HepG2 (cell line): Measurements from ENCODE around the gene ZFP36L2. TPM values are rescaled to one million over a fixed set of nuclear protein-coding genes. Genes with fewer than 3 reads are reported as not detected.

Source experiments
- ATAC-seq: fragments of 200-7000 bp; cut with Tn5 transposase; 3 replicates; pipeline ENCODE4 v1.9.1; 2020; ENCODE audit warnings: mild to moderate bottlenecking, moderate library complexity
- BruUV-seq: library from RNA; stranded (reverse); fragments of 400-500 nt; replicated peaks from 2 replicates; lab custom pipeline; 2021; lab: Mats Ljungman, UMichigan
- CTCF ChIA-PET: fragments of 300-600 bp; formaldehyde crosslinking; extraction: SDS; loops from one replicate; lab custom pipeline; 2021; ENCODE audit warnings: low total read pairs, inconsistent platforms, low intra/inter-chr PET ratio; lab: Yijun Ruan, JAX
- POLR2A ChIA-PET: fragments of 350-600 bp; sonication (Branson Sonifier 250); formaldehyde crosslinking; loops from one replicate; lab custom pipeline; 2020; ENCODE audit warnings: antibody characterized with exemption, inconsistent platforms; lab: Yijun Ruan, JAX
- DNase-seq: peaks from one replicate; pipeline ENCODE4 v3.0.0-alpha.2; 2015; ENCODE audit warnings: low spot score
- FAIRE-seq: peaks from 3 replicates; lab custom pipeline; 2011; peaks lifted over from hg19 to GRCh38; lab: Jason Lieb, UNC
- H2AFZ ChIP-seq: one replicate; pipeline ENCODE4 v1.6.1; 2011; ENCODE audit warnings: low read length, inconsistent platforms
- H3K27ac ChIP-seq: fragments of 300-600 bp; 3 replicates; pipeline ENCODE4 v1.8.0; 2011; ENCODE audit warnings: mixed run types, mild to moderate bottlenecking, mixed read lengths, low read length, inconsistent platforms; ENCODE audit not compliant: insufficient read depth; ENCODE audit errors: extremely low read length
- H3K27me3 ChIP-seq, 2 experiments: fragments of 200-600 bp in 1 of 2; 2 replicates in 1 of 2; 3 replicates in 1 of 2; pipeline versions ENCODE4 v1.6.0 to v1.8.0; 2011; ENCODE audit warnings: low read length in 2 of 2, mild to moderate bottlenecking in 2 of 2, moderate library complexity in 2 of 2, inconsistent platforms in 1 of 2; ENCODE audit not compliant: insufficient read depth in 2 of 2, control insufficient read depth in 1 of 2
- H3K36me3 ChIP-seq, 2 experiments: fragments of 200-600 bp in 1 of 2; replicated peaks in 1 of 2; 2 replicates in 1 of 2; 3 replicates in 1 of 2; pipeline versions ENCODE4 v1.5.1 to v1.8.0; 2011; ENCODE audit warnings: low read length in 2 of 2, inconsistent platforms in 1 of 2; ENCODE audit not compliant: insufficient read depth in 2 of 2, control insufficient read depth in 1 of 2
- H3K4me1 ChIP-seq: 2 replicates; pipeline ENCODE4 v1.5.1; 2012; ENCODE audit warnings: low read length, inconsistent platforms; ENCODE audit not compliant: insufficient read depth
- H3K4me2 ChIP-seq: 2 replicates; pipeline ENCODE4 v1.6.0; 2011; ENCODE audit warnings: low read depth, low read length, inconsistent platforms
- H3K4me3 ChIP-seq, 3 experiments: fragments of 200-600 bp in 1 of 3; sonication (generic), shearing (Covaris generic) in 1 of 3; replicated peaks in 1 of 3; 2 replicates each; pipeline ENCODE4 v1.5.1; 2011 to 2016; ENCODE audit warnings: low read length in 3 of 3, inconsistent platforms in 2 of 3, low read depth in 2 of 3, mild to moderate bottlenecking in 2 of 3, control low read depth in 1 of 3, mixed read lengths in 1 of 3; ENCODE audit not compliant: insufficient read depth in 1 of 3
- H3K79me2 ChIP-seq: one replicate; pipeline ENCODE4 v1.6.1; 2011; ENCODE audit warnings: low read length, inconsistent platforms; ENCODE audit not compliant: insufficient read depth
- H3K9ac ChIP-seq: 2 replicates; pipeline ENCODE4 v1.6.0; 2011; ENCODE audit warnings: mild to moderate bottlenecking, low read depth, low read length, inconsistent platforms; ENCODE audit not compliant: insufficient read depth
- H3K9me3 ChIP-seq: 2 replicates; pipeline ENCODE4 v1.5.1; 2012; ENCODE audit warnings: mild to moderate bottlenecking, low read length
- H4K20me1 ChIP-seq: 2 replicates; pipeline ENCODE4 v1.6.0; 2011; ENCODE audit warnings: inconsistent platforms, mild to moderate bottlenecking, low read length, moderate library complexity; ENCODE audit not compliant: insufficient read depth
- ARID2 ChIP-seq: sonication (generic); formaldehyde crosslinking; IDR thresholded peaks from 2 replicates; pipeline ENCODE4 v1.8.1; 2022; ENCODE audit warnings: mild to moderate bottlenecking, missing genetic modification reagents, borderline replicate concordance
- ARNT2 ChIP-seq: sonication (generic); formaldehyde crosslinking; IDR thresholded peaks from 2 replicates; pipeline ENCODE4 v1.8.0; 2022; ENCODE audit warnings: mild to moderate bottlenecking, low read depth, missing genetic modification reagents, moderate library complexity
- FLYWCH1 ChIP-seq: sonication (generic); formaldehyde crosslinking; IDR thresholded peaks from 2 replicates; pipeline ENCODE4 v1.8.1; 2023; ENCODE audit warnings: mild to moderate bottlenecking, missing genetic modification reagents
- MAZ ChIP-seq, 2 experiments: sonication (generic) in 1 of 2; formaldehyde crosslinking in 1 of 2; IDR thresholded peaks; 2 replicates each; pipeline versions ENCODE4 v1.5.0 to v1.6.1; 2012 to 2020; ENCODE audit warnings: low read depth in 2 of 2, mild to moderate bottlenecking in 2 of 2, borderline replicate concordance in 1 of 2, improper control_type of control experiment in 1 of 2, low read length in 1 of 2, missing genetic modification reagents in 1 of 2, moderate library complexity in 1 of 2
- RAD21 ChIP-seq: fragments of 450-650 bp; formaldehyde crosslinking; IDR thresholded peaks from 2 replicates; pipeline ENCODE4 v1.5.0; 2020; ENCODE audit warnings: mild to moderate bottlenecking
- ZFP1 ChIP-seq: IDR thresholded peaks from 2 replicates; pipeline ENCODE4 v1.6.1; 2016
- ZKSCAN5 ChIP-seq: sonication (generic); formaldehyde crosslinking; IDR thresholded peaks from 2 replicates; pipeline ENCODE4 v1.5.1; 2020; ENCODE audit warnings: mild to moderate bottlenecking, missing genetic modification reagents
- ZNF264 ChIP-seq: sonication (generic); formaldehyde crosslinking; IDR thresholded peaks from 2 replicates; pipeline ENCODE4 v1.4.0; 2020; ENCODE audit warnings: missing genetic modification reagents
- ZNF292 ChIP-seq: sonication (generic); formaldehyde crosslinking; IDR thresholded peaks from 2 replicates; pipeline ENCODE4 v1.8.1; 2022; ENCODE audit warnings: mild to moderate bottlenecking, low read depth, missing genetic modification reagents, borderline replicate concordance
- ZNF501 ChIP-seq: sonication (generic); formaldehyde crosslinking; IDR thresholded peaks from 2 replicates; pipeline ENCODE4 v1.5.1; 2020; ENCODE audit warnings: mild to moderate bottlenecking, moderate library complexity, missing genetic modification reagents
- WGBS: methylation state at CpG from one replicate; pipeline ENCODE4 v1.1.6; 2017; ENCODE audit warnings: low lambda C conversion rate; 5-methylcytosine and 5-hydroxymethylcytosine counted together
- in situ Hi-C: cut with HindIII; loops from 2 replicates; pipeline ENCODE4 v1.10.0; 2017; ENCODE audit warnings: low pct_unique_long_range_greater_than_20kb; ENCODE audit not compliant: extremely low pct_ligation_motif_present
- intact Hi-C: fragments of 100-400 bp; cut with micrococcal nuclease; formaldehyde crosslinking; loops from one replicate; pipeline ENCODE4 v1.10.0; 2022; ENCODE audit not compliant: unreplicated experiment
- polyA plus RNA-seq, 8 experiments: library from polyadenylated mRNA; depleted of rRNA in 3 of 8; stranded (reverse) in 7 of 8; unstranded in 1 of 8; fragments of >200 nt; fragmentation: Illumina TruSeq in 4 of 8; extraction: Trizol in 4 of 8; gene quantifications; 2 replicates each; pipeline versions ENCODE4 v1.2.1 to v1.2.3, GENCODE V29; 2011 to 2016; ENCODE audit warnings: low read depth in 4 of 8, missing spikeins in 1 of 8, mixed read lengths in 1 of 8; ENCODE audit not compliant: insufficient read depth in 1 of 8
- total RNA-seq, 5 experiments: library from RNA; depleted of rRNA; stranded (reverse); fragments of >200 nt; fragmentation: Illumina TruSeq; extraction: Trizol; gene quantifications; 2 replicates each; pipeline ENCODE4 v1.2.3, GENCODE V29; 2016; ENCODE audit warnings: low read depth in 1 of 5
- TF ChIP-seq, protein P1 (sequence below): sonication (generic); formaldehyde crosslinking; conservative IDR thresholded peaks from 2 replicates; pipeline ENCODE4 v1.4.0; 2020; ENCODE audit warnings: missing genetic modification reagents
- TF ChIP-seq, protein P2 (sequence below): sonication (generic); formaldehyde crosslinking; IDR thresholded peaks from 2 replicates; pipeline ENCODE4 v1.4.0; 2020; ENCODE audit warnings: mild to moderate bottlenecking, missing genetic modification reagents
- TF ChIP-seq, protein P3 (sequence below): sonication (generic); formaldehyde crosslinking; IDR thresholded peaks from 2 replicates; pipeline ENCODE4 v1.4.0; 2020; ENCODE audit warnings: mild to moderate bottlenecking, missing genetic modification reagents, borderline replicate concordance
- TF ChIP-seq, protein P4 (sequence below): sonication (generic); formaldehyde crosslinking; conservative IDR thresholded peaks from 2 replicates; pipeline ENCODE4 v1.8.0; 2022; ENCODE audit warnings: mild to moderate bottlenecking, moderate library complexity, missing genetic modification reagents
- TF ChIP-seq, protein P5 (sequence below): sonication (generic); formaldehyde crosslinking; IDR thresholded peaks from 2 replicates; pipeline ENCODE4 v1.5.0; 2020; ENCODE audit warnings: mild to moderate bottlenecking, missing genetic modification reagents, moderate library complexity

Gene ZFP36L2
- total and polyA plus RNA-seq, 2 of the 13 experiments (the other 11 are each of a cell fraction or from before 2014, with no cell fraction given): 11.2 to 21.8 TPM

DNA sequence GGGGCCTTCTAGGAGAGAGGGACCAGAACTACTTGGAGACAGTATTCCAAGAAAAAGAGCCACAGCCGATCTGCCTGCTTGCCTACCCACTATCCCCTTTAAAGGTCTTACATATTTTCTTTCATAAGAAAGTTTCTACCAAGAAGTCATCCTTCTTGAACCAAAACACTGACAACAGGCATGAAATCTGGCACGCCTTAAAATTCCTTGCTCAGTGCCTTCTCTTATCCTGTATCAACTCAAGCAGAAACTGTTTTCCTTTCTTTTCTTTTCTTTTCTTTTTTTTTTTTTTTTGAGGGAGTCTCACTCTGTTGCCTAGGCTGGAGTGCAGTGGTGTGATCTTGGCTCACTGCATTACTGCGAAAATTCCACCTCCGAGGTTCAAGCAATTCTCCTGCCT is 48.3 kb upstream of the ZFP36L2 start:
- H2AFZ ChIP-seq: no peak overlapping the region
- H3K27ac ChIP-seq: no peak overlapping the region
- ChIA-PET POLR2A (no interaction called here), CTCF (no interaction called here)
- H3K79me2 ChIP-seq: no peaks in the 10 kb centered on the region
- TF ChIP-seq ARID2 (CRISPR knock-in tag): no peak
- TF ChIP-seq, protein P1, sequence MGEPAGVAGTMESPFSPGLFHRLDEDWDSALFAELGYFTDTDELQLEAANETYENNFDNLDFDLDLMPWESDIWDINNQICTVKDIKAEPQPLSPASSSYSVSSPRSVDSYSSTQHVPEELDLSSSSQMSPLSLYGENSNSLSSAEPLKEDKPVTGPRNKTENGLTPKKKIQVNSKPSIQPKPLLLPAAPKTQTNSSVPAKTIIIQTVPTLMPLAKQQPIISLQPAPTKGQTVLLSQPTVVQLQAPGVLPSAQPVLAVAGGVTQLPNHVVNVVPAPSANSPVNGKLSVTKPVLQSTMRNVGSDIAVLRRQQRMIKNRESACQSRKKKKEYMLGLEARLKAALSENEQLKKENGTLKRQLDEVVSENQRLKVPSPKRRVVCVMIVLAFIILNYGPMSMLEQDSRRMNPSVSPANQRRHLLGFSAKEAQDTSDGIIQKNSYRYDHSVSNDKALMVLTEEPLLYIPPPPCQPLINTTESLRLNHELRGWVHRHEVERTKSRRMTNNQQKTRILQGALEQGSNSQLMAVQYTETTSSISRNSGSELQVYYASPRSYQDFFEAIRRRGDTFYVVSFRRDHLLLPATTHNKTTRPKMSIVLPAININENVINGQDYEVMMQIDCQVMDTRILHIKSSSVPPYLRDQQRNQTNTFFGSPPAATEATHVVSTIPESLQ (CRISPR knock-in tag): no peak
- no peak for TF ChIP-seq FLYWCH1
- TF ChIP-seq, protein P2, sequence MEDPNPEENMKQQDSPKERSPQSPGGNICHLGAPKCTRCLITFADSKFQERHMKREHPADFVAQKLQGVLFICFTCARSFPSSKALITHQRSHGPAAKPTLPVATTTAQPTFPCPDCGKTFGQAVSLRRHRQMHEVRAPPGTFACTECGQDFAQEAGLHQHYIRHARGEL (CRISPR knock-in tag): no peak
- TF ChIP-seq RAD21 (CRISPR knock-in tag): no peak
- TF ChIP-seq ZNF292 (CRISPR knock-in tag): no peak
- no peak for TF ChIP-seq ARNT2 (CRISPR knock-in tag)
- TF ChIP-seq MAZ (IDR thresholded peaks at IDR 0.05; ENCODE audit: borderline replicate concordance, low read depth, low read length): no peak
- TF ChIP-seq MAZ (CRISPR knock-in tag; IDR thresholded peaks at IDR 0.05; ENCODE audit: low read depth): no peak
- TF ChIP-seq, protein P3, sequence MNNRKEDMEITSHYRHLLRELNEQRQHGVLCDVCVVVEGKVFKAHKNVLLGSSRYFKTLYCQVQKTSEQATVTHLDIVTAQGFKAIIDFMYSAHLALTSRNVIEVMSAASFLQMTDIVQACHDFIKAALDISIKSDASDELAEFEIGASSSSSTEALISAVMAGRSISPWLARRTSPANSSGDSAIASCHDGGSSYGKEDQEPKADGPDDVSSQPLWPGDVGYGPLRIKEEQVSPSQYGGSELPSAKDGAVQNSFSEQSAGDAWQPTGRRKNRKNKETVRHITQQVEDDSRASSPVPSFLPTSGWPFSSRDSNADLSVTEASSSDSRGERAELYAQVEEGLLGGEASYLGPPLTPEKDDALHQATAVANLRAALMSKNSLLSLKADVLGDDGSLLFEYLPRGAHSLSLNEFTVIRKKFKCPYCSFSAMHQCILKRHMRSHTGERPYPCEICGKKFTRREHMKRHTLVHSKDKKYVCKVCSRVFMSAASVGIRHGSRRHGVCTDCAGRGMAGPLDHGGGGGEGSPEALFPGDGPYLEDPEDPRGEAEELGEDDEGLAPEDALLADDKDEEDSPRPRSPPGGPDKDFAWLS (CRISPR knock-in tag): no peak
- no peak for TF ChIP-seq ZNF501 (CRISPR knock-in tag)
- no peak for TF ChIP-seq ZFP1 (CRISPR knock-in tag)
- TF ChIP-seq, protein P4, sequence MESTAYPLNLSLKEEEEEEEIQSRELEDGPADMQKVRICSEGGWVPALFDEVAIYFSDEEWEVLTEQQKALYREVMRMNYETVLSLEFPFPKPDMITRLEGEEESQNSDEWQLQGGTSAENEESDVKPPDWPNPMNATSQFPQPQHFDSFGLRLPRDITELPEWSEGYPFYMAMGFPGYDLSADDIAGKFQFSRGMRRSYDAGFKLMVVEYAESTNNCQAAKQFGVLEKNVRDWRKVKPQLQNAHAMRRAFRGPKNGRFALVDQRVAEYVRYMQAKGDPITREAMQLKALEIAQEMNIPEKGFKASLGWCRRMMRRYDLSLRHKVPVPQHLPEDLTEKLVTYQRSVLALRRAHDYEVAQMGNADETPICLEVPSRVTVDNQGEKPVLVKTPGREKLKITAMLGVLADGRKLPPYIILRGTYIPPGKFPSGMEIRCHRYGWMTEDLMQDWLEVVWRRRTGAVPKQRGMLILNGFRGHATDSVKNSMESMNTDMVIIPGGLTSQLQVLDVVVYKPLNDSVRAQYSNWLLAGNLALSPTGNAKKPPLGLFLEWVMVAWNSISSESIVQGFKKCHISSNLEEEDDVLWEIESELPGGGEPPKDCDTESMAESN (CRISPR knock-in tag): no peak
- TF ChIP-seq, protein P5, sequence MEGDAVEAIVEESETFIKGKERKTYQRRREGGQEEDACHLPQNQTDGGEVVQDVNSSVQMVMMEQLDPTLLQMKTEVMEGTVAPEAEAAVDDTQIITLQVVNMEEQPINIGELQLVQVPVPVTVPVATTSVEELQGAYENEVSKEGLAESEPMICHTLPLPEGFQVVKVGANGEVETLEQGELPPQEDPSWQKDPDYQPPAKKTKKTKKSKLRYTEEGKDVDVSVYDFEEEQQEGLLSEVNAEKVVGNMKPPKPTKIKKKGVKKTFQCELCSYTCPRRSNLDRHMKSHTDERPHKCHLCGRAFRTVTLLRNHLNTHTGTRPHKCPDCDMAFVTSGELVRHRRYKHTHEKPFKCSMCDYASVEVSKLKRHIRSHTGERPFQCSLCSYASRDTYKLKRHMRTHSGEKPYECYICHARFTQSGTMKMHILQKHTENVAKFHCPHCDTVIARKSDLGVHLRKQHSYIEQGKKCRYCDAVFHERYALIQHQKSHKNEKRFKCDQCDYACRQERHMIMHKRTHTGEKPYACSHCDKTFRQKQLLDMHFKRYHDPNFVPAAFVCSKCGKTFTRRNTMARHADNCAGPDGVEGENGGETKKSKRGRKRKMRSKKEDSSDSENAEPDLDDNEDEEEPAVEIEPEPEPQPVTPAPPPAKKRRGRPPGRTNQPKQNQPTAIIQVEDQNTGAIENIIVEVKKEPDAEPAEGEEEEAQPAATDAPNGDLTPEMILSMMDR (CRISPR knock-in tag): no peak
- TF ChIP-seq ZKSCAN5 (CRISPR knock-in tag): no peak
- TF ChIP-seq ZNF264 (CRISPR knock-in tag): no peak
- H3K9ac ChIP-seq: no peak overlapping the region
- H3K9me3 ChIP-seq: no peaks in the 10 kb centered on the region
- H3K4me3 ChIP-seq: no peak overlapping the region
- in situ Hi-C loops: no loop called here
- FAIRE-seq (no peak), DNase-seq (no peak), ATAC-seq (no peak)
- H3K36me3 ChIP-seq: peaks cover 0 to 14% of the 10 kb centered on the region in 2 experiments; a peak in 2 of 5 replicates
- WGBS: 98% methylated on average over 4 of the region's 4 CpGs
- no TSS peak for BruUV-seq
- H3K4me1 ChIP-seq: peaks cover 20% of the 10 kb centered on the region
- H3K4me2 ChIP-seq: no peak overlapping the region
- intact Hi-C loops: no loop called here
- H4K20me1 ChIP-seq: no peaks in the 10 kb centered on the region
- H3K27me3 ChIP-seq: no peaks in the 10 kb centered on the region
